Progenitor cell of endocrine pancreas (in vitro differentiated cells): Measurements from ENCODE around the gene ITPR2. TPM values are rescaled to one million over a fixed set of nuclear protein-coding genes. Genes with fewer than 3 reads are reported as not detected.

Experiments
- DNase-seq: peaks from one replicate; pipeline ENCODE4 v3.0.0; 2021; ENCODE audit warnings: low spot score; ENCODE audit not compliant: unreplicated experiment
- H3K27ac Mint-ChIP-seq: 2 replicates; pipeline ENCODE4 v1.8.0; 2021; ENCODE audit warnings: mild to moderate bottlenecking, moderate library complexity, mixed read lengths
- H3K27me3 Mint-ChIP-seq: 2 replicates; pipeline ENCODE4 v1.8.0; 2021; ENCODE audit warnings: mixed read lengths
- H3K36me3 Mint-ChIP-seq: 2 replicates; pipeline ENCODE4 v1.8.0; 2022; ENCODE audit warnings: mixed read lengths; ENCODE audit not compliant: insufficient read depth
- H3K4me1 Mint-ChIP-seq: 2 replicates; pipeline ENCODE4 v1.8.0; 2021; ENCODE audit warnings: low read depth, mixed read lengths
- H3K4me3 Mint-ChIP-seq: 2 replicates; pipeline ENCODE4 v1.8.0; 2021; ENCODE audit warnings: low read depth, mild to moderate bottlenecking, moderate library complexity, mixed read lengths
- H3K9me3 Mint-ChIP-seq: 2 replicates; pipeline ENCODE4 v1.8.0; 2021; ENCODE audit warnings: low read depth, mixed read lengths
- total RNA-seq: library from RNA; stranded (reverse); gene quantifications from 2 replicates; pipeline ENCODE4 v1.2.1, GENCODE V29; 2021
- TF ChIP-seq, protein P1 (sequence below): fragments of 200-600 bp; sonication (generic); IDR thresholded peaks from one replicate; pipeline ENCODE4 v1.5.0; 2021; ENCODE audit warnings: antibody characterized with exemption, mild to moderate bottlenecking; ENCODE audit not compliant: unreplicated experiment

ITPR2 gene
- total RNA-seq, 1 donor from 2014 or later, result 72.4 TPM

DNA sequence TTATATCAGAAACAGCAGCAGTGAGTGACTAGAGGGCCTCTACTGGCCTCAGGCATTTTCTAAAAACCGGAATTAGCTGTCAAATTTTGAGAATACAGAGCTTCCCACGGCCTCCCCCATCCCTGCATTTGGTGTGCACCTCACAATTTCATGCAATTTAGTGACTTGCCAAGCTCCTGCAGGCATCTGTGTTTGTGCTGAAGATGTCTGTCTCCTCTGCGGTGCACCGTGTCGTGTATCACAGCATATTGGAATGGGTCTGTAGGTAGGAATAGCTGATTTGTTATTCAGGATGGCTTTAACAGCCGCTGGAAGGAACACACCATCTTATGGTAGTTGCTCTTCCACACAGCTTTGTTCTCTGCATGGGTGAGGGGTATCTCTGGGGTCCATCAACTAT, 497.3 kb downstream of the ITPR2 start:
- no peaks in the 10 kb centered on the region for H3K27me3 Mint-ChIP-seq
- H3K9me3 Mint-ChIP-seq, result no peaks in the 10 kb centered on the region
- DNase-seq, result no peak
- no peaks in the 10 kb centered on the region for H3K4me1 Mint-ChIP-seq
- TF ChIP-seq, protein P1, sequence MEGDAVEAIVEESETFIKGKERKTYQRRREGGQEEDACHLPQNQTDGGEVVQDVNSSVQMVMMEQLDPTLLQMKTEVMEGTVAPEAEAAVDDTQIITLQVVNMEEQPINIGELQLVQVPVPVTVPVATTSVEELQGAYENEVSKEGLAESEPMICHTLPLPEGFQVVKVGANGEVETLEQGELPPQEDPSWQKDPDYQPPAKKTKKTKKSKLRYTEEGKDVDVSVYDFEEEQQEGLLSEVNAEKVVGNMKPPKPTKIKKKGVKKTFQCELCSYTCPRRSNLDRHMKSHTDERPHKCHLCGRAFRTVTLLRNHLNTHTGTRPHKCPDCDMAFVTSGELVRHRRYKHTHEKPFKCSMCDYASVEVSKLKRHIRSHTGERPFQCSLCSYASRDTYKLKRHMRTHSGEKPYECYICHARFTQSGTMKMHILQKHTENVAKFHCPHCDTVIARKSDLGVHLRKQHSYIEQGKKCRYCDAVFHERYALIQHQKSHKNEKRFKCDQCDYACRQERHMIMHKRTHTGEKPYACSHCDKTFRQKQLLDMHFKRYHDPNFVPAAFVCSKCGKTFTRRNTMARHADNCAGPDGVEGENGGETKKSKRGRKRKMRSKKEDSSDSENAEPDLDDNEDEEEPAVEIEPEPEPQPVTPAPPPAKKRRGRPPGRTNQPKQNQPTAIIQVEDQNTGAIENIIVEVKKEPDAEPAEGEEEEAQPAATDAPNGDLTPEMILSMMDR, result no peak
- peaks cover 5% of the 10 kb centered on the region for H3K36me3 Mint-ChIP-seq
- no peak overlapping the region for H3K4me3 Mint-ChIP-seq
- no peak overlapping the region for H3K27ac Mint-ChIP-seq

DNA sequence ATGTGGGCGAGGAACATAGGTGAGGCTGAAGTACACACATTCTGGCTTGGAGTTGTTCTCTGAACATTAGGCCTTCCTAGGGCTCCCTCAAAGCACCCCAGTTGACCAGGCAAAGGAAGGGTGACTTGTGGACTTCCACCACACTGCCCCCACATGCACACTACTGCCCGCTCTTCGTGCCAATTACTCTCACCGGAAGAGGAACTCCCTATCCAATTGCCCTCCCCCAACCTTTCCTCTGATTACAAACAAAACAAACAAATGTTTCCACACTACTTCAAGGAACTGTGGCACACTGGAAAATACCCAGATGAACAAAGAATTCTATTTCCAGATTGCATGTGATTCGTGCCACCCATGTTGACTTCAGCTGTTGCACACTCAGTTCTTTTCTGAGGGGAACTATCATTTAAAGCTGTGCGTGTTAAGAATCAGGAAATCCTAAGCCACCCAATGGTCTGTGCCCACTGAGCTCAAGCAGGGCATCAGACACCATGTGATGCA, 498.3 kb downstream of the ITPR2 start:
- Mint-ChIP-seq H3K4me3 (no peak overlapping the region), H3K27me3 (no peaks in the 10 kb centered on the region), H3K4me1 (no peaks in the 10 kb centered on the region), H3K9me3 (no peaks in the 10 kb centered on the region), H3K36me3 (peaks cover 3% of the 10 kb centered on the region), H3K27ac (no peak overlapping the region)
- TF ChIP-seq, protein P1, result no peak
- no peak for DNase-seq

DNA sequence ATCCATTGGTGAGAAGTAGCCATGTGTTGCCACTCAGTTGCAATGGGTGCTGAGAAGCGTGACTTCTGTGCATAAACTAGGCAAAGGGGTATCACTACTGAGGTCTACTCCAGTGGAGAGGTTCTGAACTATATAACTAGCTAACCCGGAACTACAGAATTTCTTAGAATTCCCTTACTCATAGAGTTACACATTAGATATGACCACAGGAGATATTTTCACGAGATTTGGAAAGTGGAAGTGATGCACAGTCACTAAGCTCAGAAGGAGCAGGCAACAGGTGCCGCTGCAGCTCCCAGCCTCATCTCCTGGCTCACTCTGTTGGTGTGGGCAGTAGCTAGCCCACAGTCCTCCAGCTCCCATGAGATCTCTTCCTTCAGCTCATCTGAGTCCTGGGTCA, 501.0 kb downstream of the ITPR2 start:
- Mint-ChIP-seq H3K4me3 (no peak overlapping the region), H3K36me3 (peaks cover 2% of the 10 kb centered on the region), H3K4me1 (no peaks in the 10 kb centered on the region), H3K9me3 (no peaks in the 10 kb centered on the region), H3K27ac (no peak overlapping the region), H3K27me3 (no peaks in the 10 kb centered on the region)
- TF ChIP-seq, protein P1, result no peak
- no peak for DNase-seq

DNA sequence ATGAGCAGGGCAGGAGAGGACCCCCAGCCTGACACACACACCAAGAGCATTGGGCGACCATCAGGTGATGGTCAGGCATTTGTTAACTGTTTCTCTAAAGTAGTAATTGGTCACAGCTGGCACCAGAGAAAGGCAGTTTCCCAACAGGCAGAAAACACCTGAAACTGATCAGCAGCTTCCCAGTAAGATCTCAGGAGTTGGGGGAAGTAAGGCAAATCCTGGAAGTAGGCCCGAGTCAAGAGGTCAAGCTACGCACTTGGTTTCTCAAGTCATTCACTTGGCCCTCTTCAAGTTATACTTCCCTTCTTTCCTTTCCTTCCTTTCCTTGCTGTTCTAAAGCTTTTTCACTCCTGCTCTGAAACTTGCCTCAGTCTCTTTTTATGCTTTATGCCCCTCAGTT, 501.9 kb downstream of the ITPR2 start:
- no peak for DNase-seq
- TF ChIP-seq, protein P1, result no peak
- H3K4me3 Mint-ChIP-seq, result no peak overlapping the region
- no peak overlapping the region for H3K27ac Mint-ChIP-seq
- H3K36me3 Mint-ChIP-seq, result peaks cover 2% of the 10 kb centered on the region
- H3K9me3 Mint-ChIP-seq, result no peaks in the 10 kb centered on the region
- H3K27me3 Mint-ChIP-seq, result no peaks in the 10 kb centered on the region
- H3K4me1 Mint-ChIP-seq, result no peaks in the 10 kb centered on the region

DNA sequence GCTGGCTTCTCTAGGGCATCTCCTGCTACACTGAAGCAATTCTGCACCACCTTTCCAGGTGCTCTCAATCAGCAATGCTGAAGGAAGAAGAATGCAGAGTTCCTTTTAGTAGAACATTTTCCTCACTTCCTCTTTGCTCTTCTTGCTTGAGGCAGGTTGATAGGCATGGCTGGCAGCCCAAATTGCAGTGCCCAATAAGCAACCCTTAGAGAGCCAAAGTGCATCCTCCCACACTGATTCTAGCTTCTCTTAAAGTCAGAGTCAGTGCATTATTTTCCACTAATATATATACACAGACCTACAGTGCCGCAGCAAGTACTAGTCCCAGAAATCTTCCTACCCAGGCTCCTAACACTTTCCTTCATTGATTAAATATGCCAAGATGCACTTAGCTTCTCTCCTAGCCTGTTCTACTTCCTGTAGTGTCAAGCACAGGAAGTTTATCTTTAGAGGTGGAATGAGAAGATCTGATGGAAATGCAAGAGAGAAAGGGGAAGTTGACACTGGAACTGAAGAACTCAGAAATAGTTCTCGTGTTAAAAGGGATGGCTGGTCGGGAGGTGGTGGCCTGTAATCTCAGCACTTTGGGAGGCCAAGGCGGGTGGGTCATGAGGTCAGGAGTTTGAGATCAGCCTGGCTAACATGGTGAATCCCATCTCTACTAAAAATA, 504.9 kb downstream of the ITPR2 start:
- Mint-ChIP-seq H3K9me3 (no peaks in the 10 kb centered on the region), H3K4me3 (no peak overlapping the region)

More for the DNA sequence above, 504.9 kb downstream of the ITPR2 start:
- DNase-seq, result no peak
- TF ChIP-seq, protein P1, result no peak
- no peaks in the 10 kb centered on the region for H3K36me3 Mint-ChIP-seq
- H3K27me3 Mint-ChIP-seq, result peaks cover 4% of the 10 kb centered on the region
- peaks cover under 1% of the 10 kb centered on the region for H3K4me1 Mint-ChIP-seq
- no peak overlapping the region for H3K27ac Mint-ChIP-seq
